GM10847 (cell line): ENCODE measurements around the gene SCAPER.

Experiments used
- POLR2A ChIP-seq: IDR thresholded peaks from 2 replicates; pipeline ENCODE4 v1.6.1; 2011; ENCODE audit not compliant: insufficient read length; ENCODE audit errors: extremely low read depth

The SCAPER gene

GRCh38 chr15:76465728-76466127, 439.4 kb downstream of the SCAPER start:
- TF ChIP-seq POLR2A: no peak

GRCh38 chr15:76464247-76464646, 440.9 kb downstream of the SCAPER start:
- TF ChIP-seq POLR2A: no peak

- no peak for TF ChIP-seq POLR2A
These were observed 444.3 kb downstream of the SCAPER start for GRCh38 chr15:76460871-76461270.

- no peak for TF ChIP-seq POLR2A
These were observed 444.8 kb downstream of the SCAPER start for GRCh38 chr15:76460347-76460746.

- TF ChIP-seq POLR2A: no peak
These were observed 453.6 kb downstream of the SCAPER start for GRCh38 chr15:76451540-76451939.

GRCh38 chr15:76449455-76449854, 455.7 kb downstream of the SCAPER start:
- TF ChIP-seq POLR2A: no peak

GRCh38 chr15:76448755-76449154, 456.4 kb downstream of the SCAPER start:
- no peak for TF ChIP-seq POLR2A

GRCh38 chr15:76447728-76448441, 457.3 kb downstream of the SCAPER start:
- TF ChIP-seq POLR2A: no peak

GRCh38 chr15:76440441-76440840, 464.7 kb downstream of the SCAPER start:
- TF ChIP-seq POLR2A: no peak

GRCh38 chr15:76439542-76439941, 465.6 kb downstream of the SCAPER start:
- TF ChIP-seq POLR2A: no peak

- no peak for TF ChIP-seq POLR2A
These were observed 471.2 kb downstream of the SCAPER start for GRCh38 chr15:76433798-76434400.

GRCh38 chr15:76432604-76433003, 472.5 kb downstream of the SCAPER start:
- no peak for TF ChIP-seq POLR2A

GRCh38 chr15:76431971-76432370, 473.2 kb downstream of the SCAPER start:
- no peak for TF ChIP-seq POLR2A

GRCh38 chr15:76429661-76430060, 475.5 kb downstream of the SCAPER start:
- no peak for TF ChIP-seq POLR2A

- no peak for TF ChIP-seq POLR2A
These were observed 478.2 kb downstream of the SCAPER start for GRCh38 chr15:76426941-76427340.

- no peak for TF ChIP-seq POLR2A
These were observed 486.6 kb downstream of the SCAPER start for GRCh38 chr15:76418352-76419140.
